Uterus (tissue), 2 donors: ENCODE measurements around the gene ABCC8.

ENCODE experiments used
- CTCF ChIP-seq, 4 experiments: fragments of 200-600 bp in 2 of 4; fragments of 450-650 bp in 2 of 4; sonication (generic) in 2 of 4; IDR thresholded peaks; one replicate each; pipeline ENCODE4 v1.5.1; 2016 to 2019; ENCODE audit warnings: antibody characterized with exemption in 4 of 4, mild to moderate bottlenecking in 2 of 4, moderate library complexity in 1 of 4
- POLR2A ChIP-seq, 2 donors: fragments of 450-650 bp; IDR thresholded peaks; one replicate each; pipeline ENCODE4 v1.6.1; 2016; ENCODE audit warnings: antibody characterized with exemption in 2 of 2, mild to moderate bottlenecking in 1 of 2, moderate library complexity in 1 of 2

GRCh38 chr11:17432002-17432401 lies 44.6 kb downstream of the ABCC8 start:
- TF ChIP-seq POLR2A (IDR thresholded peaks at IDR 0.05), result no peak
- TF ChIP-seq CTCF (IDR thresholded peaks at IDR 0.05), result no peak
